Measurements from ENCODE around the gene DCAF11.

DCAF11 gene

GRCh38 chr14:24156840-24157239, 42.3 kb downstream of the DCAF11 start:
- Histone ChIP-seq H3K9me3 (ENCODE audit: insufficient read depth, low read length) (no peaks in the 10 kb centered on the region), H3K9ac (ENCODE audit: low read length) (no peak overlapping the region), H3K9me2 (replicated peaks; ENCODE audit: insufficient read depth, low read length) (no peaks in the 10 kb centered on the region), H3K4me3 (ENCODE audit: insufficient read depth, low read length, poor library complexity, severe bottlenecking) (no peak overlapping the region), H3K79me2 (ENCODE audit: insufficient read depth, low read length) (peaks cover 5% of the 10 kb centered on the region; the same call in 1 of the 2 replicates), H4K20me1 (ENCODE audit: low read depth, low read length) (no peaks in the 10 kb centered on the region), H3K27me3 (ENCODE audit: low read length) (no peaks in the 10 kb centered on the region), H3K27ac (ENCODE audit: low read depth, low read length) (no peak overlapping the region), H2AFZ (ENCODE audit: low read depth, low read length, severe bottlenecking) (no peak overlapping the region), H3K36me3 (ENCODE audit: low read length) (no peaks in the 10 kb centered on the region), H3K4me2 (ENCODE audit: low read depth, low read length, poor library complexity, severe bottlenecking) (no peak overlapping the region), H3F3A (ENCODE audit: insufficient read depth) (0 out of 2 replicates have a peak, but pooled peaks cover 3% of the 10 kb centered on the region)
- TF ChIP-seq CTCF (IDR thresholded peaks at IDR 0.05; ENCODE audit: insufficient read depth, low read length, poor library complexity, severe bottlenecking) (no peak), EZH2phosphoT487 (conservative IDR thresholded peaks at IDR 0.05; ENCODE audit: low read length) (no peak)

- Histone ChIP-seq H3K79me2 (ENCODE audit: insufficient read depth, low read length) (peaks cover 10% of the 10 kb centered on the region; the same call in 1 of the 2 replicates), H3K9me2 (replicated peaks; ENCODE audit: insufficient read depth, low read length) (no peaks in the 10 kb centered on the region), H3K4me3 (ENCODE audit: insufficient read depth, low read length, poor library complexity, severe bottlenecking) (no peak overlapping the region), H3K36me3 (ENCODE audit: low read length) (no peaks in the 10 kb centered on the region), H3K27ac (ENCODE audit: low read depth, low read length) (no peak overlapping the region), H3F3A (ENCODE audit: insufficient read depth) (0 out of 2 replicates have a peak, but pooled peaks cover 3% of the 10 kb centered on the region), H3K9ac (ENCODE audit: low read length) (no peak overlapping the region), H3K4me2 (ENCODE audit: low read depth, low read length, poor library complexity, severe bottlenecking) (no peak overlapping the region), H3K9me3 (ENCODE audit: insufficient read depth, low read length) (no peaks in the 10 kb centered on the region), H4K20me1 (ENCODE audit: low read depth, low read length) (no peaks in the 10 kb centered on the region), H2AFZ (ENCODE audit: low read depth, low read length, severe bottlenecking) (no peak overlapping the region), H3K27me3 (ENCODE audit: low read length) (no peaks in the 10 kb centered on the region)
- no peak for TF ChIP-seq CTCF (IDR thresholded peaks at IDR 0.05; ENCODE audit: insufficient read depth, low read length, poor library complexity, severe bottlenecking)
- TF ChIP-seq EZH2phosphoT487 (conservative IDR thresholded peaks at IDR 0.05; ENCODE audit: low read length) = no peak
These were observed 42.8 kb downstream of the DCAF11 start for GRCh38 chr14:24157331-24157730.

GRCh38 chr14:24159777-24160498, 45.4 kb downstream of the DCAF11 start:
- Histone ChIP-seq H3K9ac (ENCODE audit: low read length) (no peak overlapping the region), H2AFZ (ENCODE audit: low read depth, low read length, severe bottlenecking) (no peak overlapping the region), H3K79me2 (ENCODE audit: insufficient read depth, low read length) (peaks cover 10% of the 10 kb centered on the region; the same call in 1 of the 2 replicates), H3K9me2 (replicated peaks; ENCODE audit: insufficient read depth, low read length) (no peaks in the 10 kb centered on the region), H3K9me3 (ENCODE audit: insufficient read depth, low read length) (no peaks in the 10 kb centered on the region), H3K4me3 (ENCODE audit: insufficient read depth, low read length, poor library complexity, severe bottlenecking) (no peak overlapping the region), H3K4me2 (ENCODE audit: low read depth, low read length, poor library complexity, severe bottlenecking) (no peak overlapping the region), H4K20me1 (ENCODE audit: low read depth, low read length) (no peaks in the 10 kb centered on the region), H3K36me3 (ENCODE audit: low read length) (no peaks in the 10 kb centered on the region), H3K27ac (ENCODE audit: low read depth, low read length) (no peak overlapping the region), H3K27me3 (ENCODE audit: low read length) (no peaks in the 10 kb centered on the region), H3F3A (ENCODE audit: insufficient read depth) (0 out of 2 replicates have a peak, but pooled peaks cover 3% of the 10 kb centered on the region)
- no peak for TF ChIP-seq EZH2phosphoT487 (conservative IDR thresholded peaks at IDR 0.05; ENCODE audit: low read length)
- TF ChIP-seq CTCF (IDR thresholded peaks at IDR 0.05; ENCODE audit: insufficient read depth, low read length, poor library complexity, severe bottlenecking) = no peak
